Measurements from ENCODE around the gene SYAP1.
"Not testable (repeated sequence)": the region's sequence is repeated elsewhere in the genome, so short reads cannot be mapped to it uniquely, and the experiment has no call there.

The SYAP1 gene

GRCh38 chrX:16778993-16779392 is 59.6 kb downstream of the SYAP1 start:
- DNase-seq (ENCODE audit: low read depth in 3 of 3): no peak

GRCh38 chrX:16779815-16780214 is 60.4 kb downstream of the SYAP1 start:
- DNase-seq (ENCODE audit: low read depth in 3 of 3): not testable (repeated sequence)

- DNase-seq (ENCODE audit: low read depth in 3 of 3): no peak
Observed at GRCh38 chrX:16783452-16783851, 64.0 kb downstream of the SYAP1 start.

GRCh38 chrX:16784440-16784839 is 65.0 kb downstream of the SYAP1 start:
- DNase-seq (ENCODE audit: low read depth in 3 of 3): not testable (repeated sequence)

- no peak for DNase-seq (ENCODE audit: low read depth in 3 of 3)
Observed at GRCh38 chrX:16785247-16786138, 66.1 kb downstream of the SYAP1 start.

DNA sequence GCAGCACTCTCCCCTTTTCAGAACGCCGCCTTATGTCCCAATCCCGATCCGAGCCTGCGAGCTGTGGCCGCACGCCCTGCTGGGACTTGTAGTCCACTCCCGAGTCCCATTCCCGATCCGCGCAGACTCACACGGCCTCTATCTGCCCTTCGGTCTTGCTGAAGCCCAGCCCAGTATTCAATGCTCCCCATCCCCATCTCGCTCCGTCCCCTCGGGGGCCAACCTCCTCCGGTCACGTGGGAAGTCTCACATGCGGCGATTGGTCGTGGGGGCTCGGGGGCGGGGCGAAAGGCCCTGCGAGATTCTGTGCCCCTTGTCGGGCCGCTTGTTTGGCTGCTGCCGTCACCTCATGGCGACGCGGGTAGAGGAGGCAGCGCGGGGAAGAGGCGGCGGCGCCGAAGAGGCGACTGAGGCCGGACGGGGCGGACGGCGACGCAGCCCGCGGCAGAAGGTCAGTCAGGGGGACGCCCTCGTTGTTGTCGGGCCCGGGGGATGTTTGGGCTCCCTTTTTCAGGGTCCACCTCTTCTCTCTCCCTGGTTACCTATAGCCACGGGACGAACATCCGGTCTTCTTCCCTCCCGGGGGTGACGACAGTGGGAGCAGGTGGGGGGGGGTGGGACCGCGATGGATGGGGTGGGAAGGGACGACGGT is 66.9 kb downstream of the SYAP1 start, which contains the start of gene TXLNG:
TXLNG (plus strand) TSS at position 328 of the 652 bp plus-strand sequence; CDS start at position 350, 22 bp downstream.
- DNase-seq (ENCODE audit: low read depth in 3 of 3): peak; percentile 65 to 86 (median 83)

GRCh38 chrX:16786791-16787735 is 67.7 kb downstream of the SYAP1 start:
- peak in 2 of 3 experiments; percentile 17 to 24 for DNase-seq (ENCODE audit: low read depth in 3 of 3)

DNA sequence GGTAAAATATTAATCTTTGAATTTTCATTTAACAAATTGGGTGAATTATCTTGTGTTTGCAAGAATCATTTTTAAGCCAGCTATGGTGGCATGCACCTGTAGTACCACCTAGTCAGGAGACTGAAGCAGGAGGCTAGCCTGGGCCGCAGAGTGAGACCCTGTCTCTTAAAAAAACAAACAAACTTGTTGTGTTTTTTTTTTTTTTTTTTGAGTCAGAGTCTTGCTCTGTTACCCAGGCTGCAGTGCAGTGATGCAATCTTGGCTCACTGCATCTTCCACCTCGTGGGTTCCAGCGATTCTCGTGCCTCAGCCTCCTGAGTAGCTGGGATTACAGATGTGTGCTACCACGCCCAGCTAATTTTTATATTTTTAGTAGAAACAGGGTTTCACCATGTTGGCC is 69.1 kb downstream of the SYAP1 start:
- no peak for DNase-seq (ENCODE audit: low read depth in 3 of 3)

- DNase-seq (ENCODE audit: low read depth in 3 of 3): no peak
Observed at GRCh38 chrX:16796298-16796697, 76.9 kb downstream of the SYAP1 start.

DNA sequence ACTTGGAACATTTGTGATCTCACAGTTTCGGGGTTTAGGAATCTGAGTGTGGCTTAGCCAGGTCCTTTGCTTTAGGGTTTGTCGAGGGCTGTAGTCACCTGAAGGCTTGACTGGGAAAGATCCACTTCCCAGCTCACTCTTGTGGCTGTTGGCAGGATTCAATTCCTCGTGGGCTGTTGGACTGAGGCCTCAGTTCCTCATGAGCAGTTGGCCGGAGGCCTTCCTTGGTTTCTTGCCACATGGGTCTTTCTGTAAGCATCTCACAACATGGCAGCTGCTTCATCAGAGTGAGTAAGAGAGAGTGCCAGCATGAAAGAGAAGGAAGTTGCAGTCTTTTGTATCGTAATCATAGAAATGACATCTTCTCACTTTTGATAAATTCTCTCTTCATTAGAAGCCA is 77.9 kb downstream of the SYAP1 start:
- no peak for DNase-seq (ENCODE audit: low read depth in 3 of 3)

GRCh38 chrX:16797841-16798240 is 78.4 kb downstream of the SYAP1 start:
- no peak for DNase-seq (ENCODE audit: low read depth in 3 of 3)

DNA sequence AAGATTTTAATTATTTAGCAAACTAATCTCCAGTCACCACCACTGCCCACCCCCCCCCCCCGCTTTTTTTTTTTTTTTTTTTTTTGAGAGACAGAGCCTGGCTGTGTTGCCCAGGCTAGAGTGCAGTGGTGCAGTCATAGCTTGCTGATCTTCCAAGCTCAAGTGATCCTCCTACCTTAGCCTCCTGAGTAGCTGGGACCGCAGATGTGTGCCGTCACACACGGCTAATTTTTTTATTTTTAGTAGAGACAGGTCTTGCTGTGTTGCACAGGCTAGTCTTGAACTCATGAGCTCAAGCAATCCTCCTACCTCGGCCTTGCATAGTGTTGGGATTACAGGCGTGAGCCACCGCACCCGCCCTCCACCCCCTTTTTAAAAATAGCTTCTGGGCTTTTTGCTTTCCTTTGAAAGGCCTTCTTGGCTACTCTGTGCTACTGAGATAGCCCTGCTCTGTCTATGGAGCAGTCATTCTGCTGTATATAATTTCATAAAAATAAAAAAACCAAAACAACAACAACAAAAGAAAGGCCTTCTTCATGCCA is 85.6 kb downstream of the SYAP1 start:
- DNase-seq (ENCODE audit: low read depth in 3 of 3): no peak

- no peak for DNase-seq (ENCODE audit: low read depth in 3 of 3)
Observed at GRCh38 chrX:16807548-16807947, 88.1 kb downstream of the SYAP1 start.

- DNase-seq (ENCODE audit: low read depth in 3 of 3): no peak
Observed at GRCh38 chrX:16807976-16808542, 88.6 kb downstream of the SYAP1 start.

GRCh38 chrX:16814597-16814996 is 95.2 kb downstream of the SYAP1 start:
- DNase-seq (ENCODE audit: low read depth in 3 of 3): no peak
